OCI-LY3 (cell line): Measurements from ENCODE around the gene PDIA5.

Experiments
- H2AFZ ChIP-seq: fragments of 200-600, 300-600 bp; shearing (Covaris generic); 2 replicates; pipeline ENCODE4 v1.6.0; 2014; ENCODE audit warnings: antibody characterized with exemption, low read depth, low read length
- H3K27ac ChIP-seq: fragments of 200-600, 300-600 bp; sonication (generic); 2 replicates; pipeline ENCODE4 v1.5.1; 2014; ENCODE audit warnings: mild to moderate bottlenecking, low read length, moderate library complexity, mixed read lengths
- H3K27me3 ChIP-seq: fragments of 200-600, 300-600 bp; sonication (generic); 2 replicates; pipeline ENCODE4 v1.6.1; 2014; ENCODE audit warnings: low read depth, low read length, mixed read lengths
- H3K36me3 ChIP-seq: fragments of 200-600, 300-600 bp; sonication (generic); replicated peaks from 2 replicates; pipeline ENCODE3; 2014; ENCODE audit warnings: low read depth, low read length, mixed read lengths
- H3K4me1 ChIP-seq: fragments of 300-600, 200-600 bp; sonication (generic); 2 replicates; pipeline ENCODE4 v1.6.1; 2014; ENCODE audit warnings: low read length, mixed read lengths
- H3K4me2 ChIP-seq: fragments of 200-600, 300-600 bp; sonication (generic); 2 replicates; pipeline ENCODE4 v1.6.1; 2014; ENCODE audit warnings: low read length, mixed read lengths
- H3K4me3 ChIP-seq: fragments of 300-600, 200-600 bp; sonication (generic); 2 replicates; pipeline ENCODE4 v1.5.1; 2014; ENCODE audit warnings: antibody characterized with exemption, mild to moderate bottlenecking, low read length, moderate library complexity
- H3K79me2 ChIP-seq: fragments of 300-600, 200-600 bp; shearing (Covaris generic); 2 replicates; pipeline ENCODE4 v1.6.1; 2014; ENCODE audit warnings: mild to moderate bottlenecking, low read length, mixed read lengths
- H3K9ac ChIP-seq: fragments of 300-600, 200-600 bp; shearing (Covaris generic); 2 replicates; pipeline ENCODE4 v1.6.0; 2014; ENCODE audit warnings: mild to moderate bottlenecking, low read length, moderate library complexity
- H3K9me3 ChIP-seq: fragments of 200-600, 300-600 bp; shearing (Covaris generic); 2 replicates; pipeline ENCODE4 v1.6.1; 2014; ENCODE audit warnings: low read length, mixed read lengths; ENCODE audit not compliant: insufficient read depth
- H4K20me1 ChIP-seq: fragments of 200-600, 300-600 bp; sonication (generic); 2 replicates; pipeline ENCODE4 v1.6.1; 2016; ENCODE audit warnings: low read length, mixed read lengths; ENCODE audit not compliant: insufficient read depth
- EZH2phosphoT487 ChIP-seq: fragments of 200-600 bp; shearing (Covaris generic); IDR thresholded peaks from 2 replicates; pipeline ENCODE4 v1.6.1; 2018; ENCODE audit warnings: antibody characterized with exemption, mixed run types, low read depth
- TF ChIP-seq, protein P1 (sequence below): fragments of 200-600, 300-600 bp; sonication (generic); IDR thresholded peaks from 2 replicates; pipeline ENCODE4 v1.5.1; 2014; ENCODE audit warnings: antibody characterized with exemption, low read length, low read depth

The PDIA5 gene

DNA sequence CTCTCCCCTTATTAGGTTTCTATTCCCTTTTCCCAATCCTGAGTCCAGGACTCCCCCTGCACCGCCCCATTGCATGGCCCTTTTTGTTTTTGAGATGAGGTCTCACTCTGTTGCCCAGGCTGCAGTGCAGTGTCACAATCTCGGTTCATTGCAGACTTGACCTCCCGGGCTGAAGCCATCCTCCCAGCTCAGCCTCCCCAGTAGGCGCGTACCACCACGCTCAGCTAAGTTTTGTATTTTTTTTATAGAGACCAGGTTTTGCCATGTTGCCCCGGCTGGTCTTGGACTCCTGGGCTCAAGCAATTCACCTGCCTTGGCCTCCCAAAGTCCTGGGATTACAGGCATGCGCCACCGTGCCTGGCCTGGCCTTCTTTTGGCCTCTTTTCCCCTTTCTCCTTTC lies 29.3 kb downstream of the PDIA5 start:
- Histone ChIP-seq H4K20me1 (peaks cover 21% of the 10 kb centered on the region), H3K4me3 (no peak overlapping the region), H3K4me1 (no peaks in the 10 kb centered on the region), H3K79me2 (peaks cover 3% of the 10 kb centered on the region; the same call in 1 of the 2 replicates), H3K9me3 (no peaks in the 10 kb centered on the region), H3K27me3 (no peaks in the 10 kb centered on the region), H3K9ac (no peak overlapping the region), H3K4me2 (no peak overlapping the region), H2AFZ (no peak overlapping the region), H3K36me3 (peaks cover 24% of the 10 kb centered on the region), H3K27ac (no peak overlapping the region)
- TF ChIP-seq EZH2phosphoT487: no peak
- TF ChIP-seq, protein P1, sequence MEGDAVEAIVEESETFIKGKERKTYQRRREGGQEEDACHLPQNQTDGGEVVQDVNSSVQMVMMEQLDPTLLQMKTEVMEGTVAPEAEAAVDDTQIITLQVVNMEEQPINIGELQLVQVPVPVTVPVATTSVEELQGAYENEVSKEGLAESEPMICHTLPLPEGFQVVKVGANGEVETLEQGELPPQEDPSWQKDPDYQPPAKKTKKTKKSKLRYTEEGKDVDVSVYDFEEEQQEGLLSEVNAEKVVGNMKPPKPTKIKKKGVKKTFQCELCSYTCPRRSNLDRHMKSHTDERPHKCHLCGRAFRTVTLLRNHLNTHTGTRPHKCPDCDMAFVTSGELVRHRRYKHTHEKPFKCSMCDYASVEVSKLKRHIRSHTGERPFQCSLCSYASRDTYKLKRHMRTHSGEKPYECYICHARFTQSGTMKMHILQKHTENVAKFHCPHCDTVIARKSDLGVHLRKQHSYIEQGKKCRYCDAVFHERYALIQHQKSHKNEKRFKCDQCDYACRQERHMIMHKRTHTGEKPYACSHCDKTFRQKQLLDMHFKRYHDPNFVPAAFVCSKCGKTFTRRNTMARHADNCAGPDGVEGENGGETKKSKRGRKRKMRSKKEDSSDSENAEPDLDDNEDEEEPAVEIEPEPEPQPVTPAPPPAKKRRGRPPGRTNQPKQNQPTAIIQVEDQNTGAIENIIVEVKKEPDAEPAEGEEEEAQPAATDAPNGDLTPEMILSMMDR: no peak

DNA sequence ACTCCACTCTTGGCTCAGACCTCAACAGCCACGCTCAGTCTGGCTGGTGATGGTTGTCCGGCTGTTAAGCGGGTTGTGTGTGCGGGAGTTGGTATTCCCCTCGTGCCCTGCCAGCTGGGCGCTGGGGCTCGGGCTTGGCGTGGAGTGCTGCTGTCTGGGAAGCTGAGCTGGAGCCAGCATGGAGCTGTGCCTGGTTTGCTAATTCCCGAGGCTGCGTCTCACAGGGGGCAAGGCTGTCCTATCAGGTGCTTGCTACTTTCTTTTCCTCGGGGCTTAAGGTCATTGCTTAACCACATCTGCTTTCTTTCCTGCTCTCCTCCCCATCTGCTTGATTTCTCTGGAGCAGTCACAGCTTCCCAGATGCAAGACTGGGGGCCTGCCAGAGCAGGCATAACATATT lies 29.9 kb downstream of the PDIA5 start:
- Histone ChIP-seq H3K4me2 (no peak overlapping the region), H3K4me3 (no peak overlapping the region), H3K27me3 (no peaks in the 10 kb centered on the region), H4K20me1 (peaks cover 19% of the 10 kb centered on the region), H3K27ac (no peak overlapping the region), H3K4me1 (no peaks in the 10 kb centered on the region), H3K9me3 (no peaks in the 10 kb centered on the region), H3K79me2 (no peaks in the 10 kb centered on the region; the same call in 1 of the 2 replicates), H3K9ac (no peak overlapping the region), H3K36me3 (peaks cover 24% of the 10 kb centered on the region), H2AFZ (no peak overlapping the region)
- TF ChIP-seq, protein P1: no peak
- no peak for TF ChIP-seq EZH2phosphoT487

DNA sequence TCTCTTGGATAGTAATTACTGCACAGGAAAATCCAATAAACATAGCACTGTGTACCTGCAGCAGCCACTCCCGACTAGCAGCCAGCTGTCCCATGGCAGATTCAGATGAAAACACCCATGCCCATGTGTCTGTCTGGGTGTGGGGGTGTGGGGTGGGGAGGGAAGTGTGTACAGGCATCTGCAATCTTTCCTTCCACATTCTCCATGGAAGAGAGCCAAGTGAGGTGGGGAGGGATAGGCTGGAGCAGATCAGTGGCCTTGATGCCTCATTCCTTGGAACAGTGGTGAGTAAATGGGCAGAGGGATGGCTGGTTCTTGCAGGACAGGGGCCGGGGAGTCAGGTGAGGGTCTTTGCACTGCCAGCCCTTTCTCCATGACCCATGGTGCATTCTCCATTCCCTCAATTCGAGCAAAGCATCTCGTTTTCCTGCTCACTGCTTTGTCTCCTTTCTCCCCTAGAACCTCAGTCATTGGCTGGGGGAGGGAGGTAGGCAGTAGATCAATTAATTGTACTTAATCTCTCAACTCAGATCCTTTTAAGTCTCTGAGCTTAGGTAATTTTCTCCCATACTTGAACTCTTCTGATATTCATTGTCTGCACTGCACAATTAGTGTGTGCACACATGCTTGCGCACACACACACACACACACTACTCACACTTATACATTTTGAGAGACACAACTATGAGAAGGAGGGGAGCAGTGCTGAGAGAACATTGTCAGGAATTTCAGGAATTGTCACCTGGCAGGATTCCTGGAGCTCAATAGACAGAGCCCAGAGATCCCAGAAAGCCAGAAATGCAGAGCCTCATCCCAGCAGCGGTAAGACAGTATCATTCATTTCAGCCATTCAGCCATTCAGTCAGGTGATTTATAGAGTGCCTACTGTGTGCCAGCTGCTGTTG lies 31.9 kb downstream of the PDIA5 start:
- H3K36me3 ChIP-seq: peaks cover 19% of the 10 kb centered on the region
- no peak overlapping the region for H3K27ac ChIP-seq
- H3K4me2 ChIP-seq: no peak overlapping the region
- H3K4me1 ChIP-seq: no peaks in the 10 kb centered on the region
- H3K27me3 ChIP-seq: no peaks in the 10 kb centered on the region
- no peak overlapping the region for H3K9ac ChIP-seq
- H4K20me1 ChIP-seq: peaks cover 16% of the 10 kb centered on the region; the same call in 1 of the 2 replicates
- TF ChIP-seq EZH2phosphoT487: no peak
- TF ChIP-seq, protein P1: no peak
- no peak overlapping the region for H2AFZ ChIP-seq
- no peaks in the 10 kb centered on the region; the same call in 1 of the 2 replicates for H3K79me2 ChIP-seq
- H3K4me3 ChIP-seq: no peak overlapping the region
- H3K9me3 ChIP-seq: no peaks in the 10 kb centered on the region

DNA sequence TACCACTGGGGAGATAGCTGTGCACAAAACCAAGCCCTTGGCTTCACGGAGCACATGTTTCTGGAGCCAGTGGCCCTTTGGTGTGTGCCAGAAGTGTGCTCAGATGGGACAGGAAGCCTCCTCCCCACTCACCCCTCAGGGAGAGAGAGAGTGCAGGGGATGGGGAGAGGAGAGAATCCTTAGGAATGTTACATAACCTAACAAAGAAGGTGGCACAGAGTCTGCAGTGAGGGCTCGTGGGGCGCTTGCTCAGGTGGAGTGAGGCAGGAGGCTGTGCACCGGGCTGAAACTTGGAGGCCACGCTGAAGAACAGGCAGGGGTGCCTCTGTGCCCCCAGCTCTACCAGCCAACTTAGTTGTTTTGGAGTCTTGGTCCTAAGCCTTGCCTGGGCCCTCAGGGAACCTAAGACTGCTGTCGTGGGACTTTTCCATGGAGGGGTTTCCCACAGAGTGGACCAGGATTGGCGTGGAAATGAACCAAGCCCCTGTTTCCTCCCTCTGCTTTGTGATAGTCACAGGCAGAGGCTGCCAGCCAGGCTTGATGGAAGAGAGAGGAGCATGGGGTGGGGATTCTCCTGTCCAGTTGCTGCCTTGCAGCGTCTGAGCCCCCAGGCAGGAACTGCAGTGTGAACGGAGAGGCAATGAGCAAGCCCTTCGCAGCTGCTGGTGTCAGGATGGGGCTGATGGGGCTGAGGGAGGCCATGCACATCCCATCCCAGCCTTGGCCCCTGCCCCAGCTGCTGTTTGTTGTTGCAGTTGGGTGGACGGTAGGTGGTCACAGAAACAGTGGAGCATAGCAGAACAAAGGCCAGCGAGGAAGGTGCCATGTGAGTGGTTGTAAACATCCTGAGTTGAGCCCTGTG lies 32.7 kb downstream of the PDIA5 start:
- H3K27ac ChIP-seq: no peak overlapping the region
- H3K27me3 ChIP-seq: no peaks in the 10 kb centered on the region
- no peak overlapping the region for H3K9ac ChIP-seq
- H3K36me3 ChIP-seq: peaks cover 20% of the 10 kb centered on the region
- no peak overlapping the region for H3K4me2 ChIP-seq
- H3K4me1 ChIP-seq: peaks cover 4% of the 10 kb centered on the region
- no peak overlapping the region for H2AFZ ChIP-seq
- no peak overlapping the region for H3K4me3 ChIP-seq
- TF ChIP-seq EZH2phosphoT487: no peak
- TF ChIP-seq, protein P1: no peak
- H3K79me2 ChIP-seq: no peaks in the 10 kb centered on the region; the same call in 1 of the 2 replicates
- H4K20me1 ChIP-seq: peaks cover 17% of the 10 kb centered on the region; the same call in 1 of the 2 replicates
- H3K9me3 ChIP-seq: no peaks in the 10 kb centered on the region
